Upper lobe of right lung (tissue), 1 donor: ENCODE data around the gene PA2G4. TPM values are rescaled to one million over a fixed set of nuclear protein-coding genes. Genes with fewer than 3 reads are reported as not detected.
A peak's percentile ranks its signal among the peaks of the same experiment; 100 is the strongest.

ENCODE experiments used
- ATAC-seq: fragments of 200-7000 bp; cut with Tn5 transposase; one replicate; pipeline ENCODE4 v1.9.1; 2020; ENCODE audit warnings: mild to moderate bottlenecking, moderate library complexity
- DNase-seq: peaks from one replicate; pipeline ENCODE4 v3.0.0-alpha.2; 2020
- H3K27ac ChIP-seq: fragments of 200-600 bp; one replicate; pipeline ENCODE4 v1.8.0; 2022
- H3K27me3 ChIP-seq: fragments of 200-600 bp; one replicate; pipeline ENCODE4 v1.8.0; 2022; ENCODE audit warnings: mild to moderate bottlenecking
- H3K36me3 ChIP-seq: fragments of 200-600 bp; one replicate; pipeline ENCODE4 v1.8.0; 2022
- H3K4me1 ChIP-seq: fragments of 200-600 bp; one replicate; pipeline ENCODE4 v1.8.0; 2022
- H3K4me3 ChIP-seq: fragments of 200-600 bp; one replicate; pipeline ENCODE4 v1.8.0; 2022; ENCODE audit warnings: mild to moderate bottlenecking
- H3K9me3 ChIP-seq: fragments of 200-600 bp; one replicate; pipeline ENCODE4 v1.8.0; 2022
- intact Hi-C: fragments of 100-400 bp; cut with DNase I; formaldehyde crosslinking; loops from one replicate; pipeline ENCODE4 v1.11.0; 2022
- total RNA-seq: library from RNA; stranded (reverse); fragmentation: NEBNext Ultra II Directional; extraction: Animal tissue kit (Norgen Biotek cat#: 25700); gene quantifications from one replicate; pipeline ENCODE4 v1.2.1, GENCODE V29; 2021
- TF ChIP-seq, protein P1 (sequence below): fragments of 200-600 bp; IDR thresholded peaks from one replicate; pipeline ENCODE4 v1.8.0; 2022; ENCODE audit warnings: antibody characterized with exemption
- donor health status: DM: no; HTN: yes; CAD: no; lungs with severe emphysema.

PA2G4 gene
- total RNA-seq, 1 donor from 2014 or later: 71.4 TPM

DNA sequence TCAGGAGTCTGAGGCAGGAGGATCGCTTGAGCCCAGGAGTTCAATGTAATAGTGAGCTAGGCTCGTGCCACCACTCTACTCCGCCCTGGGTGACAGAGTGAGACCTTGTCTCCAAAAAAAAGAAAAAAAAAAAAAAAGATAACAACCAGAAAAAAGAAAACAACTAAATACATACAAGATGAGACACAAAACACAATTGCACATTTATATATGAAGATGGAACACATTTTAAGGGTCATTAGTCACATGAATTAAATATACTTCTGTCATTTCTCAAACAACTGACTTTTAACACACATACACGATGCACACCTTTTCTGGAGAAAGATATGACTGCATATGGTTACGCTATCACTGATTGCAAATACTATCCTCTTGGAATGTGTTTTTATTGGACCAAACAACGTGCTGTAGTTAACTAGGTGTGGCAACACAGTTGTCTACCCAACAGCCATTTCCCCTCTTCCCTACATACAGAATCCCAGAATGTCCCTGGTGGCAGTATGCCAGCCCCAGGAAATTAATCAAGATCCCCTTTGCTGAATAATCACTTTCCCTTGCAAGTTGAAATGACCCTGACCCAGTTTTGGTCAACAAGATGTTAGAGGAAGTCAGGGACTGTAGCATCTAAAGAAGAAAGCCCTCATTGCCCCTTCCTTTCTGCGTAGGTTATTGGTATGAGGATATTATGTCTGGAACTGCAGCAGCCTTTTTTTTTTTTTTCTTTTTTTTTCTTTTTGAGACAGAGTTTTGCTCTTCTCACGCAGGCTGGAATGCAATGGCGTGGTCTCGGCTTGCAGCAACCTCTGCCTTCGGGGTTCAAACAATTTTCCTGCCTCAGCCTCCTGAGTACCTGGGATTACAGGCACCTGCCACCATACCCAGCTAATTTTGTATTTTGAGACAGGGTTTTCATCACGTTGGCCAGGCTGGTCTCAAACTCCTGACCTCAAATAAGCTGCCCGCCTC lies 42.4 kb downstream of the PA2G4 start:
- intact Hi-C loops: no loop called here
- ATAC-seq: no peak
- no peak for DNase-seq
- TF ChIP-seq, protein P1, sequence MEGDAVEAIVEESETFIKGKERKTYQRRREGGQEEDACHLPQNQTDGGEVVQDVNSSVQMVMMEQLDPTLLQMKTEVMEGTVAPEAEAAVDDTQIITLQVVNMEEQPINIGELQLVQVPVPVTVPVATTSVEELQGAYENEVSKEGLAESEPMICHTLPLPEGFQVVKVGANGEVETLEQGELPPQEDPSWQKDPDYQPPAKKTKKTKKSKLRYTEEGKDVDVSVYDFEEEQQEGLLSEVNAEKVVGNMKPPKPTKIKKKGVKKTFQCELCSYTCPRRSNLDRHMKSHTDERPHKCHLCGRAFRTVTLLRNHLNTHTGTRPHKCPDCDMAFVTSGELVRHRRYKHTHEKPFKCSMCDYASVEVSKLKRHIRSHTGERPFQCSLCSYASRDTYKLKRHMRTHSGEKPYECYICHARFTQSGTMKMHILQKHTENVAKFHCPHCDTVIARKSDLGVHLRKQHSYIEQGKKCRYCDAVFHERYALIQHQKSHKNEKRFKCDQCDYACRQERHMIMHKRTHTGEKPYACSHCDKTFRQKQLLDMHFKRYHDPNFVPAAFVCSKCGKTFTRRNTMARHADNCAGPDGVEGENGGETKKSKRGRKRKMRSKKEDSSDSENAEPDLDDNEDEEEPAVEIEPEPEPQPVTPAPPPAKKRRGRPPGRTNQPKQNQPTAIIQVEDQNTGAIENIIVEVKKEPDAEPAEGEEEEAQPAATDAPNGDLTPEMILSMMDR: no peak
- H3K36me3 ChIP-seq: peaks cover 39% of the 10 kb centered on the region
- H3K27me3 ChIP-seq: no peaks in the 10 kb centered on the region
- H3K9me3 ChIP-seq: no peaks in the 10 kb centered on the region
- no peak overlapping the region for H3K4me3 ChIP-seq
- H3K27ac ChIP-seq: peak overlapping the region; percentile 31
- peaks cover 27% of the 10 kb centered on the region for H3K4me1 ChIP-seq

DNA sequence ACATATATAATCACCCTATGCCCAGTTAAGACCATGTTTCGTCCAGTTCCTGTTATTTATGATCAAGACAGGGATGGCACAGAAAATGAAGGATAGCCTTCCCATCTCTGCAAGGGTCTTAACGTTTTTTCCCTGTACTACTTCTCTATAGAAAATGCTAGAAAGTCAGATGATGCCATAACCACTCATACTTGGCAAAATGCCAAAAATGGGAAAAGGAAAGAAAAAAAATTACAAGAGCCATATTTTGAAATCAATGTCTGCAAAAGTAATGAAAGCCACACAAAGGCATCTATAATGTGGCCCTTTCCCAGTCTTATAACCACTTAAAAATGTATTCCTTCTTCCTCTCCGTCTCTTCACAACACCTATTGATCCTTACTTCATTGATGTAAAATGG lies 46.2 kb downstream of the PA2G4 start:
- DNase-seq: no peak
- no peak for ATAC-seq
- no peak overlapping the region for H3K27ac ChIP-seq

DNA sequence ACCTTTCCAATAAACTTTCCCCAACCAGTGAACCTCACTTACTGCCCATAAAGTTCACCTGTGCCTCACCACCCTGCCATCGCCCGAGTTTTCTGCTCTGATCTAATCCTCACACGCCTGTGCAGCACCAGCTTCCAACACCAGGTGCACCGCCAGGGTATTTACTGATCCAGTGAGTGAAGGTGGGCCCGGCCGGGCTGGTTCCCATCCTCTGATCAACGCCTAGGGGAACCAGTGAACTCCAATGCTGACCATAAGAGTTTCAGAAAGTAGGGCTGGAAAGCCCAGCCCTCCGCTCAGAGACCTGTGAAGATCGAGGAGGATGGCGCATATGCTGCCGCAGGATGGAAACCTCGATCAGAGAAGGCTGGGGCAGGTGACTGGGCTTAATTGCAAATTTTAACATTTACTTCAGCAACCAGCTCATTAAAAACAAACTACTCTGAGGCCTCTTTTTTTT lies 47.3 kb downstream of the PA2G4 start:
- Histone ChIP-seq H3K27me3 (no peaks in the 10 kb centered on the region), H3K9me3 (no peaks in the 10 kb centered on the region), H3K4me1 (peaks cover 21% of the 10 kb centered on the region), H3K4me3 (peak overlapping the region; percentile 79), H3K27ac (peak overlapping the region; percentile 94), H3K36me3 (no peaks in the 10 kb centered on the region)
- DNase-seq (peak; percentile 81), ATAC-seq (peak; percentile 70)
- TF ChIP-seq, protein P1: peak; percentile 39
- intact Hi-C loops: no loop called here

More for the DNA sequence above, 46.2 kb downstream of the PA2G4 start:
- Histone ChIP-seq H3K9me3 (no peaks in the 10 kb centered on the region), H3K36me3 (peaks cover under 1% of the 10 kb centered on the region), H3K4me3 (no peak overlapping the region), H3K27me3 (no peaks in the 10 kb centered on the region), H3K4me1 (peaks cover 24% of the 10 kb centered on the region)
- TF ChIP-seq, protein P1: no peak
- intact Hi-C loops: no loop called here

DNA sequence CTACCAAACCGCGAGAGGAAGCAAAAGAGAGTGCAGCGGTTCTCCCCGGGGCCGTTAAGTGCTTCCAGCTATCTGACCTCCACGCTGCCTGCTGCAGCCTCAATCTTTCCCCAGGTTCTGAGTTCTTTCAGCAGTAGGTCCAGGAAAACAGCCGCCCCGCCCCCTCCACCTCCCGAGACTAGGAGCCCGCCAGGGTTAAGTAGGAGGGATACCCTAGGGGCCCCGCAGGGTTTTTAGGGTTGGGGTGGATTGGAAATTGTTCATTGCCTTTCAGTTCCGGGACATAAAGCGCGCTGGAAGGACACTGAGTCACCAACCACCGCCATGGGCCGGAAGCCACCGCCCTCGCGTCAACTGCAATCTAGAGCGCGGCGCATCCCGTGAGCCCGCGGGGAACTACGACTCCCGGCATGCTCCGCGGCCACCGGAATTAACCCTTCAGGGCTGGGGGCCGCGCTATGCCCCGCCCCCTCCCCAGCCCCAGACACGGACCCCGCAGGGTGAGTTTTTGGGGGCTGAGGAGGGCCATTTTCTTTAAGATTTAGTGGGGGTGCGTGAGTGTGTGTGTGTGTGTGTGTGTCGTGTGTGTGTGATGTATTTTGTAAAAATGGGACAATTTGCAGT lies 47.9 kb downstream of the PA2G4 start, which contains the start of gene MYL6B:
MYL6B (plus strand) TSS at position 456 of the 624 bp plus-strand sequence. CDS start 1,332 bp downstream, outside the sequence.
- Histone ChIP-seq H3K9me3 (no peaks in the 10 kb centered on the region), H3K4me1 (peaks cover 16% of the 10 kb centered on the region), H3K36me3 (no peaks in the 10 kb centered on the region), H3K27me3 (no peaks in the 10 kb centered on the region), H3K4me3 (peak within 1 kb of the TSS; percentile 79), H3K27ac (peak within 1 kb of the TSS; percentile 94)
- ATAC-seq (peak; percentile 98), DNase-seq (peak; percentile 97)
- TF ChIP-seq, protein P1: no peak
- intact Hi-C loops: no loop called here

DNA sequence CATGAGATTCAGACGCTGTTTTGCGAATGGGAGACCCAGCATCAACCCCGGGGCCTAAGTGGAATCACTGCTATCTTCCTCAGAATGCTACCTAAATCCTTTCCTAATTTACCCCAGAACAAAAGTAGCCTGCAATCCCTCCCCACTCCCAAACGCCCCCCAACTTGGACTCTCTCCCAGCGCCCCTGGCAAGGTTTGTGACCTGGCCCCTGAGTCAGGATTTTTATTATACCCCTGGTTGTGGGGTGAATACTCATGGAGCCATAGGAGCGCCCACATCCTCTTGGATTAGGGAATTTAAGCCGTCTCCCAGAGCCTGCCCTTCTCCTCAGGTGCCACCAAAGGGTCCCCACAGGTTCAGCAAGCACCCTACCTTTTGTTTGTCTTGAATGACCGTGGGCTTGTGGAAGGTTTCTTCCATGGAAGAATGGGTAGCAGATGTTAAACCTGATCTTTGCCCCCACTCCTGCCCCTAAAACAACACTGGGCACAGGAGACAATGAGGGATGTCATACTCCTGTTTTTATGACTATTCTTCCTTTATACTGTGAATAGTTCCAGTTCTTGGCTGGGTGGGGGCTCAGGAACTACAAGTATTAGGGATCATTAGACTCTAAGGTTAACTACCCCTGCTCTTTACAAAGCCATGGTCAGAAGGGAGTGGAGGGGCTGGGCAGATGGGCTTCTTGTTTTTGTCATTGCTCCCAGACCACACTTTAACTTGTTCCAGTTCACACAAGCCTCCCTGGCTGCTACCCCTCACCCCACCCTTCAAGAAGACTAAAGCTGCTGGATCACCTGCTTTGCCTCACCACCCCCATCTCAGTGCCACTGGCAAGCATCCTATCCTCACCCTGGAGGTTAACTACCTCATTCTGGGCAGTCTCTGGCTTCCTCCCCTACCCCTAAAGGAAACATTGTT lies 48.7 kb downstream of the PA2G4 start:
- TF ChIP-seq, protein P1: no peak
- no peak for DNase-seq
- intact Hi-C loops: no loop called here
- H3K27me3 ChIP-seq: no peaks in the 10 kb centered on the region
- H3K36me3 ChIP-seq: no peaks in the 10 kb centered on the region
- no peaks in the 10 kb centered on the region for H3K9me3 ChIP-seq
- peaks cover 16% of the 10 kb centered on the region for H3K4me1 ChIP-seq
- H3K4me3 ChIP-seq: peak overlapping the region; percentile 79
- peak overlapping the region; percentile 94 for H3K27ac ChIP-seq
- no peak for ATAC-seq
